Measurements from ENCODE around the gene MYOD1. TPM values are rescaled to one million over a fixed set of nuclear protein-coding genes. Genes with fewer than 3 reads are reported as not detected.

Gene MYOD1
- total RNA-seq, 1 experiment from 2014 or later: not detected

- TF ChIP-seq, protein P1, sequence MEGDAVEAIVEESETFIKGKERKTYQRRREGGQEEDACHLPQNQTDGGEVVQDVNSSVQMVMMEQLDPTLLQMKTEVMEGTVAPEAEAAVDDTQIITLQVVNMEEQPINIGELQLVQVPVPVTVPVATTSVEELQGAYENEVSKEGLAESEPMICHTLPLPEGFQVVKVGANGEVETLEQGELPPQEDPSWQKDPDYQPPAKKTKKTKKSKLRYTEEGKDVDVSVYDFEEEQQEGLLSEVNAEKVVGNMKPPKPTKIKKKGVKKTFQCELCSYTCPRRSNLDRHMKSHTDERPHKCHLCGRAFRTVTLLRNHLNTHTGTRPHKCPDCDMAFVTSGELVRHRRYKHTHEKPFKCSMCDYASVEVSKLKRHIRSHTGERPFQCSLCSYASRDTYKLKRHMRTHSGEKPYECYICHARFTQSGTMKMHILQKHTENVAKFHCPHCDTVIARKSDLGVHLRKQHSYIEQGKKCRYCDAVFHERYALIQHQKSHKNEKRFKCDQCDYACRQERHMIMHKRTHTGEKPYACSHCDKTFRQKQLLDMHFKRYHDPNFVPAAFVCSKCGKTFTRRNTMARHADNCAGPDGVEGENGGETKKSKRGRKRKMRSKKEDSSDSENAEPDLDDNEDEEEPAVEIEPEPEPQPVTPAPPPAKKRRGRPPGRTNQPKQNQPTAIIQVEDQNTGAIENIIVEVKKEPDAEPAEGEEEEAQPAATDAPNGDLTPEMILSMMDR (conservative IDR thresholded peaks at IDR 0.05; ENCODE audit: low read depth, low read length): no peak
- TF ChIP-seq EZH2 (IDR thresholded peaks at IDR 0.05; ENCODE audit: low read length, unreplicated experiment) (no peak), EZH2phosphoT487 (IDR thresholded peaks at IDR 0.05; ENCODE audit: borderline replicate concordance, low read length) (no peak)
- H3K79me2 ChIP-seq (ENCODE audit: low read length): no peaks in the 10 kb centered on the region
- peaks cover 62% of the 10 kb centered on the region for H3K27me3 ChIP-seq (ENCODE audit: low read length)
- H3F3A ChIP-seq (ENCODE audit: low read length, unreplicated experiment): no peaks in the 10 kb centered on the region
- H3K9ac ChIP-seq (ENCODE audit: low read length): no peak overlapping the region
- H3K9me2 ChIP-seq (replicated peaks; ENCODE audit: low read length): no peaks in the 10 kb centered on the region
- ATAC-seq (no peak), DNase-seq (no peak)
- H3K27ac ChIP-seq (ENCODE audit: low read length): no peak overlapping the region
- no peaks in the 10 kb centered on the region for H3K9me3 ChIP-seq (ENCODE audit: low read length)
- no peak overlapping the region for H3K4me3 ChIP-seq (ENCODE audit: low read length)
- POLR2A ChIA-PET (ENCODE audit: unreplicated experiment): no interaction called here
- intact Hi-C loops (cut with micrococcal nuclease): no loop called here
- H3K36me3 ChIP-seq (ENCODE audit: low read depth, low read length): no peaks in the 10 kb centered on the region
- no TSS peak for BruUV-seq (replicated peaks)
- CTCF ChIA-PET: no interaction called here
- no peaks in the 10 kb centered on the region for H4K20me1 ChIP-seq (ENCODE audit: low read length)
- no peak overlapping the region for H2AFZ ChIP-seq (ENCODE audit: low read length)
- no peak overlapping the region for H3K4me2 ChIP-seq (ENCODE audit: low read length)
- no peaks in the 10 kb centered on the region for H3K4me1 ChIP-seq (ENCODE audit: insufficient read depth, low read length)
These were observed 24.8 kb upstream of the MYOD1 start for GRCh38 chr11:17694494-17695110.

DNA sequence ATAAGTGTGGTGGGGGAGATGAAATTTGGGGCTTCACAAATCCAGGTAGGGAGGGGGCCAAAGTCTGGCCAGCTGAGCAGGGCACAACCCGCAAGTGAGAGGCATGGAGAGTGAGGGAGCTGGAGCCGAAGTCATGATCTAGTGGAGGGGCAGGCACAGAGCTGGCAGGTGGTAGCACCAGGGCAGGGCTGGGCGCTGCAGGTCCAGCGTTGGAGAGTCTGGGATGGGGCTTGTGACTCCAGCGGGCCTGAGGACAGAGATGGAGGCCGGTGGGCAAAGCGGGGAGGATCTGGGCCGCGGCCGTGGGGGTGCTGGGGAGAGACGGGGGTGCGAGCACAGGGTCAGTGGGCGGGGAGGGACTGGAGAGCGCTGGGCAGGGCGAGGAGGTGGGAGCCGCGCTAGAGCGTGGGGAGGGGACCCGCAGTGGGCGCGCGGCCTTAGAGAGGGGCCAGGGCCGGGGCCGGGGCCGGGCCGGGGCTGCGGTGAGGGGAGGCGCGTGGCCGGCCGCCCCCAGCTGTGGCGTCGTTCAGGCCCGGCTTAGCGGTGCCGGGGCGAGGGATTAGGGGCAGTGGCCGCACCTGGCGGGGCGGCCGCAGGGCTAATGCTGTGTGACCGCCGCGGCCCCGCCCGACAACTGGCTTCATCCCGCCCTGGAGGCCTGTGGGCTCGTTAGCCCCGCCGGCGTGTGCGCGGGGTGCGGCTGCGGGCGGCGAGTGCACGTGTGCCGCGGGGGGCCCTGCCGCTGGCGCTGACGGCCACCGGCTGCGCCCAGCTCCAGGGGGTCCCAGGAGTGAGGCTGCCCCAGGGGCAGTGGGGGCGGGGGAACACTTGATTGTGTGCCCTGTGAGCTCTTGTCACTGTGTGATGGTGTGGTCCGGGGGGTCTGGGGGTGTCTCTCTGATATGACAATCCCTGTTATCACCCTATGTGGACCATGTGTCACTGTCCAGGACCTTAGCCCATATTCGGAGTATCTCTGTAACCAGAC, 23.6 kb upstream of the MYOD1 start:
- ATAC-seq (no peak), DNase-seq (no peak)
- TF ChIP-seq EZH2phosphoT487 (IDR thresholded peaks at IDR 0.05; ENCODE audit: borderline replicate concordance, low read length) (no peak), EZH2 (IDR thresholded peaks at IDR 0.05; ENCODE audit: low read length, unreplicated experiment) (no peak)
- TF ChIP-seq, protein P1 (conservative IDR thresholded peaks at IDR 0.05; ENCODE audit: low read depth, low read length): no peak
- ChIA-PET POLR2A (ENCODE audit: unreplicated experiment) (no interaction called here), CTCF (no interaction called here)
- Histone ChIP-seq H3K36me3 (ENCODE audit: low read depth, low read length) (no peaks in the 10 kb centered on the region), H3K27me3 (ENCODE audit: low read length) (peaks cover 51% of the 10 kb centered on the region), H3K9me3 (ENCODE audit: low read length) (no peaks in the 10 kb centered on the region), H4K20me1 (ENCODE audit: low read length) (no peaks in the 10 kb centered on the region), H3K9ac (ENCODE audit: low read length) (no peak overlapping the region), H3K4me1 (ENCODE audit: insufficient read depth, low read length) (no peaks in the 10 kb centered on the region), H3K9me2 (replicated peaks; ENCODE audit: low read length) (no peaks in the 10 kb centered on the region), H3F3A (ENCODE audit: low read length, unreplicated experiment) (no peaks in the 10 kb centered on the region), H3K27ac (ENCODE audit: low read length) (no peak overlapping the region), H2AFZ (ENCODE audit: low read length) (no peak overlapping the region), H3K4me3 (ENCODE audit: low read length) (no peak overlapping the region), H3K79me2 (ENCODE audit: low read length) (no peaks in the 10 kb centered on the region), H3K4me2 (ENCODE audit: low read length) (no peak overlapping the region)
- intact Hi-C loops (cut with micrococcal nuclease): no loop called here
- no TSS peak for BruUV-seq (replicated peaks)

Data from PC-3 (cell line).